Measurements from ENCODE around the gene CUL5. TPM values are rescaled to one million over a fixed set of nuclear protein-coding genes. Genes with fewer than 3 reads are reported as not detected.

The CUL5 gene
- total RNA-seq, 3 donors from 2014 or later = 26.2 to 43.7 (median 33.3) TPM

DNA sequence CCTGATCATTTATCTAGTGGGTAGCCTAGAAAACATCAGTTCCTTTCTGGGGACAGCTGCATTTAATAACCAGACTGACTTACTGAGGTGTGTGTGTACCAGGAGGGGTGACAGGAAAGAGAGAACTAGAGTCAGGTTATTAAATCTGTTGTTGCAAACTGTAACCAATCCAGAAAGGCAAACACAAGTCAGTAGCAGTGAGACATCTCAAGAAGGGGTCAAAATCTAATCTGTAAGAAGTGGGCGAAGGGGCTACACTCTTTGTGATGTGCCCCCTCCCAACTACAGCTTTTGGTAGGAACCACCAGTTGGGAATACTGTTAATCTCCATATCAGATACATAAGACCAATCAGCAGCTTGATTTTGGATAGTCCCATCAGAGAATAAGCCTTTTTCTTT is 26.3 kb downstream of the CUL5 start:
- no peak for DNase-seq
- no peak for TF ChIP-seq CTCF (IDR thresholded peaks at IDR 0.05)
- Histone ChIP-seq H3K36me3 (ENCODE audit: low read depth) (no peaks in the 10 kb centered on the region), H3K4me3 (no peak overlapping the region), H3K4me1 (ENCODE audit: low read depth) (no peaks in the 10 kb centered on the region), H3K9me3 (no peaks in the 10 kb centered on the region)
- intact Hi-C loops (cut with DNase I, micrococcal nuclease) = no loop called here
- ATAC-seq = no peak

DNA sequence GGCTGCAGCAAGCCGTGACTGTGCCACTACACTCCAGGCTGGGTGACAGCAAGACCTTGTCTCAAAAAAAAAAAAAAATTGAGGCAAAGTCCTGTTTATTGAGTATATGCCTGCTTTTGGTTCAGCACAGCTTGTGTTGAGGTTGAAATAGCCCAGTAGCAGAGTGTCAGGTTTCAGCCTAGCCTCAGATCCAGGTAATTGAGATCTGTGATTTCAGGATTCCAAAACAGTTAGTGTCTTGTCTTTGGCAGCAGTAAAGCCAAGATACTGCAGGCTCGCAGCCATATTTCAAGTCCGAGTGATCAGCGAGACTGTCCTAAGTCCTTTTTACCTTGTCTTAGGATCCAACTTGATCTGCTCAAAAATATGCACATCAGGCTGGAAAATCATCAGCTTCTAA is 27.0 kb downstream of the CUL5 start:
- H3K9me3 ChIP-seq = no peaks in the 10 kb centered on the region
- H3K4me1 ChIP-seq (ENCODE audit: low read depth) = no peaks in the 10 kb centered on the region
- no peak overlapping the region for H3K4me3 ChIP-seq
- intact Hi-C loops (cut with DNase I, micrococcal nuclease) = no loop called here
- H3K36me3 ChIP-seq (ENCODE audit: low read depth) = no peaks in the 10 kb centered on the region
- no peak for ATAC-seq
- TF ChIP-seq CTCF (IDR thresholded peaks at IDR 0.05) = no peak
- no peak for DNase-seq

- no peak overlapping the region for H3K4me3 ChIP-seq
- intact Hi-C loops (cut with DNase I, micrococcal nuclease) = no loop called here
- no peaks in the 10 kb centered on the region for H3K9me3 ChIP-seq
- peak; percentile 76 for ATAC-seq
- DNase-seq = peak in 1 of 3 donors; percentile 5
- no peaks in the 10 kb centered on the region for H3K4me1 ChIP-seq (ENCODE audit: low read depth)
- no peaks in the 10 kb centered on the region for H3K36me3 ChIP-seq (ENCODE audit: low read depth)
- TF ChIP-seq CTCF (IDR thresholded peaks at IDR 0.05) = no peak
These were observed 28.5 kb downstream of the CUL5 start for GRCh38 chr11:108037211-108037610.

- TF ChIP-seq CTCF (IDR thresholded peaks at IDR 0.05) = no peak
- intact Hi-C loops (cut with DNase I, micrococcal nuclease) = no loop called here
- H3K36me3 ChIP-seq (ENCODE audit: low read depth) = no peaks in the 10 kb centered on the region
- H3K4me1 ChIP-seq (ENCODE audit: low read depth) = no peaks in the 10 kb centered on the region
- H3K9me3 ChIP-seq = no peaks in the 10 kb centered on the region
- DNase-seq (no peak), ATAC-seq (no peak)
- no peak overlapping the region for H3K4me3 ChIP-seq
These were observed 28.9 kb downstream of the CUL5 start for GRCh38 chr11:108037636-108038035.

- no peak for ATAC-seq
These were observed 39.6 kb downstream of the CUL5 start for GRCh38 chr11:108048269-108048668.

More at GRCh38 chr11:108048269-108048668, 39.6 kb downstream of the CUL5 start:
- Histone ChIP-seq H3K4me1 (ENCODE audit: low read depth) (no peaks in the 10 kb centered on the region), H3K9me3 (no peaks in the 10 kb centered on the region), H3K4me3 (no peak overlapping the region), H3K36me3 (ENCODE audit: low read depth) (no peaks in the 10 kb centered on the region)
- intact Hi-C loops (cut with DNase I, micrococcal nuclease) = no loop called here
- DNase-seq = no peak
- TF ChIP-seq CTCF (IDR thresholded peaks at IDR 0.05) = no peak

Measured in mucosa of descending colon (tissue), 3 donors.